Measurements from ENCODE around the gene PJA2. TPM values are rescaled to one million over a fixed set of nuclear protein-coding genes. Genes with fewer than 3 reads are reported as not detected.
"Not testable (repeated sequence)": the region's sequence is repeated elsewhere in the genome, so short reads cannot be mapped to it uniquely, and the experiment has no call there.

PJA2 gene
- total RNA-seq, 1 donor from 2014 or later = 139 TPM

DNA sequence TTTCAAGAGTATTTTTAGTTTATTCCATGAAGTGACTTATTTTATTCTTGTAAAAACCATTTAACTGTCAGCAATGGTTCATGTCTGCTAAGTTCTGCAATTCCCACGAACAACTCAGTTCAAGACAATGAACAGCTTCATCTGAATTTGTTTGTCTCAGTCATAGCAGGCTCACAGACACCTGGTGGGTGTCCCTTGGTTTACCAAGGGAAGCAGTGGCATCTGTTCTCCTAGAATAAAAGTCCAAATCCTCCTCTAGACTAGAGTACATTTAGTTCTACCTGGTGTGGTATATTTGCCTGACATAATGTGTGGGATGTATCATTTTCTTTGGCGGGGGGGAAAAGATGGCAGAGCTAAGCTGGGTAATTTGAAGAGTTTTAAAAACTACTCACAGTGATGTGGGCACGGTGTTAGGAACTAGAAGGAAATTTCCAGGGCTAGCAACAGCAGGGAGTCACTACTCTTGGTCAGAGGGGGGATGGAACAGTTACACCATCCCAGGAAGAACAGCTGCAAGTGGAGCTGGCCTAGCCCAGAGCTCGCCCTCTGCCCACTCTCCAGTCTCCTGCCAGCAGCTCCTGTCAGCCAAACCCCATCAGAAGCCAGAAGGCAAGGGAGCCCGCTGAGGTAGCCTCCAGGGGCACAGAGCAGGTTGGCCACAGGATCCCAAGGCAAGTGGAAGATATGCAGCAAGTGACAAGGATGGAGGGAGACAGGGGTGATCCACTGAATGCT is 100.3 kb downstream of the PJA2 start:
- no peak for DNase-seq (ENCODE audit: low read depth)

DNA sequence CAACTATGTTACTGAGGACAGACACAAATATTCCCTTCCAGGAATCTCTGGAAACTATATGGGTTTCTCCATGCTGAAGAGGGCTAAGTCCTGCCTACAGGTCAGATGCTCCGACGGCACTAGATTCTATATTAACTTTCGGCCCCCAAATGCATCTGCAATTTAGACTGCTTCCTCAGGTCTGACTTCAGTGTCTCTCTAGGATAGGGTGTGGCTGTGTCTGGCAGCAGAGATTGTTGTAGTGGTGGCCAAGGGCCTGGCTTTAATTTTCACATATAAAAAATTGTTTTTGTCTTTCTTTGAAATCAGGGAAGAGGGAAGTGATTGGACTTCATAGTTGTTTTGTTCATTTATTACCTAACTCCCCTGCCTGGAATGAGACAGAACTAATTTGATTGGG is 101.8 kb downstream of the PJA2 start:
- no peak for DNase-seq (ENCODE audit: low read depth)

DNA sequence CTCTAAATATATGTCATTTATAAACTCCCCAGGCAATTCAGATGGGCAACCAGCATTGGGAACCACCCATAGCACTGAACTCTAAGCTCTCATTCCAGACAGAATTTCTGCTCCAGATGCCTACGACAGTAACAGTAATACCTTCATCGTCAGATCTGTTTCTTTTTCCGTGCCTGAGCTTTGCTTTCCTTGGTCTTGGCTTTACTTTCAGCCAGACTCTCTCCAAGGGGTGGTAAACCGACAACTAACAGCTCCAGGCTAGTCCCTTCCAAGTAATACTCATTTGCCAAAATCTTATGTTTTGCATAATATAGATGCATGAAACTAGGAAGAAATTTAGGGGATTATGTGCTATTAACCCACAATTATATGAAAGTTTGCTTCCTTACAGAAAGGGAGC is 102.3 kb downstream of the PJA2 start:
- no peak for DNase-seq (ENCODE audit: low read depth)

DNA sequence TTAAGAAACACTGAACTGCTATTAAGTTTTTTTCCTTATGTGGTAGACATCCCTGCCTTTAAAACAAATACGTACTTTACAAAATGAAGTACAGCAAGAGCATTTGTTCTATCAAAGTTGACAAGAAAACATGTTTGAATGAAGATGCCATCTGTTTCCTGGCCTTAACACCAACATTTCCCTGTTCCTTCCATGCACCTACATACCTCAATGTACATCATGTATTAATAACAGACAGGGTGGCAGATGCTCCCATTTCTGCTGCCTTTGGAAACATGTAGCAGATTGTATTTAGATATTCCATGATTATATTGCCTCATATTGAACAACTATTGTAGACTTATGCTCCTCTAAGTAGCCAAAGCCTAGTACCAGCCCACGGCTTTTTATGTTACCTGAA is 104.4 kb downstream of the PJA2 start:
- no peak for DNase-seq (ENCODE audit: low read depth)

DNA sequence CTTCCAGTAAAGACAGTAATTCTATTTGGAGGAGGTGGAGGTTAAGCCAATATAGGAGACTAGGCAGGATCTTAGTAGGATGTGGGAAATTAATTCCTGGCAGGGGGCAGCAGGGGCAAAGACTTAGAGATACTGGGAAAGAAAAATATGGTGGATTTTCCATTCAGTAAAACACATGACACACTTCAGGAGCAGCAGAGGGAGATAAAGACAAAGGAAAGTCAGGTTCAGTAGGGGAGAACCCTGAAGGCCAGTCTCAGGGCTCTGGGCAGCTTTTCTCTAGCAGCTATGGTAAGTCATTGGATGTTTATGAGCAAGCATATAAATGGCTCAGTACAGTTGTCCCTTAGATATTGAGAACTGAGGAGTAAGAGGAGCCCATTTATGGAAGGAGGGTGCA is 105.5 kb downstream of the PJA2 start:
- DNase-seq (ENCODE audit: low read depth) = no peak

DNA sequence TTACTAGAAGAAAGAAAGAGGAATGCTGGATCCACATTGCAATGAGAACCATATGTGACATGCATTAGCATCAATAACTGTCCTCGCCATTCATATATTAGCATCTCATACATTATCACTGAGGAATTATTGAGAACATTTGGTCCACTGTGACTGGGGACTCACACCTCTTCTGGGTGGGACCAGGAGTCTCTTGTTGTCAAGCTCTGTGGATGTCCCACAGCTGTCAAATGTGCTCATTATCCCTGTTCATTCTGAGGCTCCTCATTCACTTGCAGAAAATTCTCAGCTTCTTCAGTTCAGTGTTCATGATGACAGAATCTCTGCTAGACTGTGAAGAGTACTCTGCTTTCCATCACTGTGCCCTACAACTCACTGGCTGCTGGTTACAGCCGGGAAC is 109.4 kb downstream of the PJA2 start:
- no peak for DNase-seq (ENCODE audit: low read depth)

DNA sequence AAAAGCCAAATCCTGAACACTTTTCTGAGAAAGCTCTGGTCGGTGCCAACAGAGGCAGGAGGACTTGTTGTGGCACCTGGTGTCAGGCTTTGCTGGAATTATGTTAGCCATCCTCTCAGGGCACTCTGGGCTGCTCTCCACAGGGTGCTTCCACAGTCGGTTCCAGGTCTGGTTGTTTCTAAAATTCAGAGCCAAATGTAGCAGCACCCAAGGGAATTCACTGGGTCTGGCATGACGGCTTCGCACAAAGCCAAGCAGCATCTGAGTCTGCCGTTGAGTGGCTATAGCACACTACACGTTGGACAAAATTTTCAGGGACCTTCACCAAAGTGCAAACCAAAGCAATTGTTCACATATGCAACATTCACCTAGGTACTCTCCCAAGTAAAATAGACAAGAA is 110.2 kb downstream of the PJA2 start:
- DNase-seq (ENCODE audit: low read depth) = no peak

DNA sequence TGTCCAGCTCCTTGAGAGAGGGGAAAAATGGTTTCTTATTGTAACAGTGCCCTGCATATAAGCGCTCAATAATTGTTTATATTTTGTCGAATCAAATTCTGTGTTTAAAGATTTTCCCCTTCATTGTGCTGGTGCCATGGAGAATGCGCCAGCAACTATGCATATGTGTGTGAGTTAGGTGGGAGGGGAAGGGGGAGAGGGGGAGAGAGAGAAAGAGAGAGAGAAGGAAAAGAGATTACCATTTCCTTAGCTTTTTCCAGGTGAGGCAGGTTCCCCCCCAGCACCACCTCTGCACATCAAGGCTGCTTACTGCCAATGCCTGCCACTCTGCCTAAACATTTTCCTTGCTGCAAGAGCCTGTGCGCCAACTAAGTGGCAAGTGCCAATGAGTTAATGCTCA is 111.0 kb downstream of the PJA2 start:
- DNase-seq (ENCODE audit: low read depth) = no peak

DNA sequence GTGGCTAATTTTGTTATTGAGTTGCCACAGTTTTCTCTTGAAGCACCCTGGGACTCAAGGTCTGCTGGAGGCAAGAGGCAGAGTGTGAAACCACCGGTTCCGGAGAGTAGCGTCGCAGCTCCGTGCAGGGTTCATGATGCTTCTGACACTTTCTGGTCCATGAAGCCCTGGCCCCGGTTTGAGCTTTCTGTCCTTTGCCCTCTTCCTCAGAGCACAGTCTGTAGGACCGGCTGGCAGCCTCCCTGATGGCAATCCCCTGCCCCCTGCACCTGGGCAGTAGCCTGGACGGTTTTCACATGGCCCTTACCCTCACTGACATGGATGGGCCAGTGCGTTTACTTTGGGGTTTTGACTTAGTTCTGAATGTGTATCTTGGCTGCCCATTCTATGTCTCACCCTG is 111.9 kb downstream of the PJA2 start:
- DNase-seq (ENCODE audit: low read depth) = no peak

DNA sequence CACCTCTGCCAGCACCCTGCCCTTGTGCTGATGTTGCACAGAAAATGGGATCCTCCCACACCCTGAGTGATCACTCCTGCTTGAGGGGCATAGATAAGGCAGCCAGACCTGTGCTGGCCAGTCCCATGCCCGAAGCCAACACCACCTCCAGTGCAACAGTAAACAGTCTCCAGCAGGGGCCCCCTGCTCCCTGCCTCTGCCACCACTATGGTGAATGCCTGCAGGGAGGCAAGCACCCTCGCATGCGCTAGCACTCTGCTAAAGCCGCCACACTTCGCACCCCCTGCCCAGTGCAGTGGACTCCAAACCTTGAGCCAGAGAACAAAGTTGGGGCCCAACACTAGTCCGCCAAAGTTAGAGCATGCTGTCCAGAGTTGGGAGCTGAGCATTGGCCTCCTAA is 118.7 kb downstream of the PJA2 start:
- no peak for DNase-seq (ENCODE audit: low read depth)

DNA sequence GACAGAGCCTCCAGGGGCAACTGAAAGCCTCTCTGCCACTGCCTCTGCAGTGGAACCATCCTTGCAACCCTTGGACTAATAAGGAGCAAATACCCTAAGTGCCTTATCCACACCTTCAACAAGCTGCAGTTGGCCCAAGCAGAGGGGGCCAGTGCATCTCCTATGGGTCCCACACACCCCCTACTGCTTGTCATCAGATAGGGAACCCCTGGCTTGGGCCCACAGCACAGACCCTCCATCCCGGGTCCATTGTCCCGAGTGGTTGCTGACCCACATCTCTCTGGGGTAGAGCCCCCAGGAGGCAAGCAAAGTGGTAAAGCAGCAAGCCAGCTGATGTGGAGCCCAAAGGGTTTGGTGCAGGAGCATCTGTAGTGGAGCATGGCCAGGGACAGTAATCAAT is 119.5 kb downstream of the PJA2 start:
- no peak for DNase-seq (ENCODE audit: low read depth)

DNA sequence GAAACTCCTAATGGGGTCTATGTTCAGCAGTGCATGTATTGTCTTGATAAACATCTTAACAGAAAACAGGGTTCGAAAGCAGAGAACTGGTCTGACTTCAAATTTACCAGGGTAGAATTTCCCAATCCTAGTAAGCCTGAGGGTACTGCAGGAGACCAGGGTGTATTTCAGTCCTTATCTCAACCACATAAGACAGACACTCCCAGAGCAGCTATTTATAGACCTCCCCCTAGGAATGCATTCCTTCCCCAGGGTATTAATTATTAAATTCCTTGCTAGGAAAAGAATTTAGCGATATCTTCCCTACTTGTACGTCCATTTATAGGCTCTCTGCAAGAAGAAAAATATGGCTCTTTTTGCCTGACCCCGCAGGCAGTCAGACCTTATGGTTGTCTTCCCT is 123.1 kb downstream of the PJA2 start:
- not testable (repeated sequence) for DNase-seq (ENCODE audit: low read depth)
